HFF-Myc (cell line): Measurements from ENCODE around the gene BABAM2.
A peak's percentile ranks its signal among the peaks of the same experiment; 100 is the strongest.

Experiments
- DNase-seq: peaks from one replicate; pipeline ENCODE4 v3.0.0-alpha.2; 2011; ENCODE audit warnings: low read depth; ENCODE audit errors: extremely low read depth
- H3K4me3 ChIP-seq: replicated peaks from 2 replicates; pipeline ENCODE4 v1.5.1; 2011; ENCODE audit warnings: low read depth, mild to moderate bottlenecking, control low read depth, low read length
- CTCF ChIP-seq: IDR thresholded peaks from 2 replicates; pipeline ENCODE4 v1.5.1; 2012; ENCODE audit warnings: mild to moderate bottlenecking, low read depth, low read length, control low read depth; ENCODE audit errors: missing control alignments

BABAM2 gene

GRCh38 chr2:27886322-27886721 is 4.2 kb upstream of the BABAM2 start:
- DNase-seq: no peak
- TF ChIP-seq CTCF: no peak
- H3K4me3 ChIP-seq: no peak overlapping the region

GRCh38 chr2:27887111-27887510 is 3.4 kb upstream of the BABAM2 start:
- no peak for DNase-seq
- no peak overlapping the region for H3K4me3 ChIP-seq
- TF ChIP-seq CTCF: no peak

- no peak overlapping the region for H3K4me3 ChIP-seq
- no peak for DNase-seq
- TF ChIP-seq CTCF: no peak
Measured at GRCh38 chr2:27887830-27888229, 2.7 kb upstream of the BABAM2 start.

GRCh38 chr2:27888790-27889189 is 1.7 kb upstream of the BABAM2 start:
- no peak for DNase-seq
- H3K4me3 ChIP-seq: no peak overlapping the region
- TF ChIP-seq CTCF: no peak

- no peak for TF ChIP-seq CTCF
- no peak for DNase-seq
Measured at GRCh38 chr2:27889774-27890145, 769 bp upstream of the BABAM2 start.

GRCh38 chr2:27890924-27891672 is 569 bp downstream of the BABAM2 start:
- H3K4me3 ChIP-seq: peak overlapping the region; percentile 83
- TF ChIP-seq CTCF: no peak
- no peak for DNase-seq

More at GRCh38 chr2:27889774-27890145, 769 bp upstream of the BABAM2 start:
- peak overlapping the region; percentile 83 for H3K4me3 ChIP-seq

- peak overlapping the region; percentile 83 for H3K4me3 ChIP-seq
- no peak for TF ChIP-seq CTCF
- DNase-seq: no peak
Measured at GRCh38 chr2:27891673-27892105, 1.2 kb downstream of the BABAM2 start.
